HG02973 (cell line): ENCODE results near the gene LRCOL1.

ENCODE experiments used
- ATAC-seq: cut with Tn5 transposase; IDR thresholded peaks from one replicate; pipeline ENCODE4 v1.9.1; 2021; ENCODE audit warnings: moderate library complexity; ENCODE audit not compliant: unreplicated experiment

The LRCOL1 gene

GRCh38 chr12:132554845-132555630, 55.3 kb downstream of the LRCOL1 start:
- no peak for ATAC-seq
